ENCODE measurements around the gene POLRMT. TPM values are rescaled to one million over a fixed set of nuclear protein-coding genes. Genes with fewer than 3 reads are reported as not detected.
A peak's percentile ranks its signal among the peaks of the same experiment; 100 is the strongest.

POLRMT gene
- total and polyA plus RNA-seq, 2 experiments from 2014 or later, result 98.0 to 148 TPM

DNA sequence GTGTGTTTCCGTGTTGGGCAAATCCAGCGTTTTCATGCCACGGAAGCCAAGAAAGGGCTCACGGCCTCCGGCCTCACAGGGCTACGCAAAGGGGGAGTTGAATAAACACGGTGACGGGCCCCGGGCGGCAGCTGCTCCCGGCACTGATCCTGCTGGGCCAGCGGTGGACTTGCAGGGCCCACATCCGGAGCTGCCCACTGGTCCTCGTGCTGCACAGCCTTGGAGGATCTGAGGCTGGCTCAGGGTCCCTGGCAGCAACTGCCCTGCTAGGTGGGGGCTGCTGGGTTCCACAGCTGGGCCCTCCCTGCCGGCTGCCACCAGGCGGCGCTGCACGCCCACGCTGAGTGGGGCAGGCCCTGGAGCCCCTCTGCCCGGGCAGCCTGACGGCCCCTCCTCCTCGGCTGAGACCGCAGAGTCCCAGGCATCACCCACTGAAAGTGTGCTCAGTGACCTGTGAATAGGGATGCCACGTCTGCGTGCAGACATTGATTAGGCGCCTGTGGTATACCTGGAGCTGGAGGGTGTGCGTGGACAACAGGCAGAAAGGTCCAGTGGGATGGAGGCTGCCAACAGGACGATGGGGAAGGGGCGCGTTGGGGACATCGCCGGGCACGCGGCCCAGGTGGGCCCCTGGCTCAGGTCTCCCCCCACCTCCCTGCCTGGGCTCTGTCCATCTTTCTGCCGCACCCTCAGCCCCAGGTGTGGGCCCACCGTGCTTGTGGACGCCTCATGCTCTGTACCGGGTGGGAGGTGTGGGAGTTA lies 48.9 kb downstream of the POLRMT start:
- H3K9me2 ChIP-seq (ENCODE audit: insufficient read depth), result no peaks in the 10 kb centered on the region
- H3K79me2 ChIP-seq (replicated peaks; ENCODE audit: insufficient read depth), result peaks cover 9% of the 10 kb centered on the region
- H3F3A ChIP-seq (replicated peaks; ENCODE audit: low read depth), result peaks cover 14% of the 10 kb centered on the region
- Mint-ChIP-seq H3K9me3 (no peaks in the 10 kb centered on the region), H3K27me3 (ENCODE audit: insufficient read depth, low read depth, poor library complexity) (peaks cover 34% of the 10 kb centered on the region), H3K36me3 (ENCODE audit: low read depth) (peaks cover 14% of the 10 kb centered on the region), H3K4me3 (no peak overlapping the region; the same call in 2 of the 3 replicates), H3K27ac (peak overlapping the region; percentile 80; the same call in 1 of the 2 replicates), H3K4me1 (peaks cover 5% of the 10 kb centered on the region; the same call in 2 of the 3 replicates)
- no peak overlapping the region for H2AFZ ChIP-seq
- peaks cover 12% of the 10 kb centered on the region for H3K27me3 ChIP-seq (ENCODE audit: insufficient read depth)
- peak; percentile 81 for DNase-seq (ENCODE audit: low spot score)
- no peak overlapping the region for H3K27ac ChIP-seq (ENCODE audit: low read depth)
- peaks cover 5% of the 10 kb centered on the region; the same call in 1 of the 2 replicates for H3K4me1 ChIP-seq (ENCODE audit: insufficient read depth)
- H3K4me3 ChIP-seq, result no peak overlapping the region
- no peaks in the 10 kb centered on the region; the same call in 1 of the 2 replicates for H3K36me3 ChIP-seq (ENCODE audit: insufficient read depth)
- peaks cover 13% of the 10 kb centered on the region; the same call in 1 of the 2 replicates for H4K20me1 ChIP-seq (replicated peaks; ENCODE audit: insufficient read depth)
- H3K4me2 ChIP-seq, result no peak overlapping the region
- no peak for TF ChIP-seq ZNF462 (CRISPR knock-in tag; IDR thresholded peaks at IDR 0.05)
- TF ChIP-seq POLR2AphosphoS5 (IDR thresholded peaks at IDR 0.05; ENCODE audit: low read depth), result peak; percentile 73; the same call in 1 of the 2 replicates
- TF ChIP-seq ETS1 (IDR thresholded peaks at IDR 0.05), result no peak
- TF ChIP-seq ZNF331 (CRISPR knock-in tag; IDR thresholded peaks at IDR 0.05; ENCODE audit: low read depth), result no peak
- TF ChIP-seq ZNF114 (CRISPR knock-in tag; IDR thresholded peaks at IDR 0.05), result no peak
- TF ChIP-seq CTCF (conservative IDR thresholded peaks at IDR 0.05; ENCODE audit: low read depth in 2 of 2), result peak; percentile 84 to 92
- TF ChIP-seq NANOG (IDR thresholded peaks at IDR 0.05; ENCODE audit: borderline replicate concordance), result no peak
- no peak for TF ChIP-seq JUNB (IDR thresholded peaks at IDR 0.05; ENCODE audit: unreplicated experiment)
- TF ChIP-seq CREB1 (CRISPR knock-in tag; IDR thresholded peaks at IDR 0.05; ENCODE audit: low read depth), result no peak; the same call in 1 of the 2 replicates
- ATAC-seq, result peak; percentile 78
